GM12874 (cell line): ENCODE data around the gene BTG2.

ENCODE experiments used
- CTCF ChIP-seq: IDR thresholded peaks from 2 replicates; pipeline ENCODE4 v1.5.1; 2011; ENCODE audit warnings: low read depth, mild to moderate bottlenecking, control low read depth, low read length, moderate library complexity; ENCODE audit not compliant: insufficient read depth

The BTG2 gene

GRCh38 chr1:203301331-203301668 lies 4.0 kb upstream of the BTG2 start:
- TF ChIP-seq CTCF: no peak

- no peak for TF ChIP-seq CTCF
Observed at GRCh38 chr1:203302456-203302855, 2.9 kb upstream of the BTG2 start.

- no peak for TF ChIP-seq CTCF
Observed at GRCh38 chr1:203302894-203303293, 2.4 kb upstream of the BTG2 start.

DNA sequence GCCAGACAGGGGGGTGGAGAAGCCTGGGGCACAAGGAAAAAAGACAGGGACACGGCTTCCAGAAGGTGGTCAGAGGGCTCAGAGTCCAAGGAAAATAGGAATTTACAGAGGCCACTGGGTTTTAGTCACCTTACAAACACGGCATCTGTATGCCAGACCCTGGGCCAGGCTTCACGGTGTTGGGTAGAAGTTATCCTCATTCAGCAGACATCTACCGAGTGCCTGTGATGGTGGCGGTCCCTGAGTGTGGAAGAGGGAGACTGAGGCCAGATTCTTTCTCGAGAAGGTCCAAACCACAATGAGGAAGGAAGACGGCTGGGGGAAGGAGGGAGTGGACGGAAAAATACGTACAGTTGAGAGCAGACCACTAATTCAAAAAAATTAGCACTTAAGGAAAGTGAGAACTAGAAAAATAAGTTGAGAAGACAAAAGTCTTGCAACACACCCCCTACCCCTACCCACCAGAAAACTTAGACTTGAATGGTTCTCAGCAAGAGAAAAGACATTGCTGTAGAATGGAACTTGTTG lies 864 bp upstream of the BTG2 start:
- TF ChIP-seq CTCF: no peak

GRCh38 chr1:203305809-203306088 lies 430 bp downstream of the BTG2 start:
- no peak for TF ChIP-seq CTCF

GRCh38 chr1:203306089-203306964 lies 1.0 kb downstream of the BTG2 start:
- TF ChIP-seq CTCF: no peak

DNA sequence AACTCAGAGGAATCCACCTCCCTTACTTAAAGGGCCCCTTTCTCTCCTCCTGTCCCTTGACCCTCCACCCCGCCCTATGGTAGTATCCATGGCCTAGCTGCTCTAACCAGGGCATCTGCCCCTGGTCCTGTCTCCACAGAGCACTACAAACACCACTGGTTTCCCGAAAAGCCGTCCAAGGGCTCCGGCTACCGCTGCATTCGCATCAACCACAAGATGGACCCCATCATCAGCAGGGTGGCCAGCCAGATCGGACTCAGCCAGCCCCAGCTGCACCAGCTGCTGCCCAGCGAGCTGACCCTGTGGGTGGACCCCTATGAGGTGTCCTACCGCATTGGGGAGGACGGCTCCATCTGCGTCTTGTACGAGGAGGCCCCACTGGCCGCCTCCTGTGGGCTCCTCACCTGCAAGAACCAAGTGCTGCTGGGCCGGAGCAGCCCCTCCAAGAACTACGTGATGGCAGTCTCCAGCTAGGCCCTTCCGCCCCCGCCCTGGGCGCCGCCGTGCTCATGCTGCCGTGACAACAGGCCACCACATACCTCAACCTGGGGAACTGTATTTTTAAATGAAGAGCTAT lies 1.7 kb downstream of the BTG2 start:
- TF ChIP-seq CTCF: no peak
